Fibroblast of mammary gland (primary cell): ENCODE measurements around the gene CSGALNACT2.
"Not testable (repeated sequence)": the region's sequence is repeated elsewhere in the genome, so short reads cannot be mapped to it uniquely, and the experiment has no call there.

Experiments
- DNase-seq: peaks from one replicate; pipeline ENCODE4 v3.0.0-alpha.2; 2010; ENCODE audit warnings: low read depth
- H3K4me3 ChIP-seq: 2 replicates; pipeline ENCODE4 v1.5.1; 2011; ENCODE audit warnings: low read depth, mild to moderate bottlenecking, low read length, moderate library complexity; ENCODE audit not compliant: control insufficient read depth
- CTCF ChIP-seq: conservative IDR thresholded peaks from 2 replicates; pipeline ENCODE4 v1.5.1; 2011; ENCODE audit warnings: low read depth, low read length, inconsistent platforms; ENCODE audit not compliant: control insufficient read depth, insufficient read depth

The CSGALNACT2 gene

GRCh38 chr10:43170491-43170890, 32.2 kb downstream of the CSGALNACT2 start:
- H3K4me3 ChIP-seq: no peak overlapping the region
- peak; percentile 26 for DNase-seq
- TF ChIP-seq CTCF: peak; percentile 32

GRCh38 chr10:43172645-43173044, 34.4 kb downstream of the CSGALNACT2 start:
- no peak for TF ChIP-seq CTCF
- no peak for DNase-seq
- H3K4me3 ChIP-seq: no peak overlapping the region

- H3K4me3 ChIP-seq: no peak overlapping the region
- TF ChIP-seq CTCF: no peak
- no peak for DNase-seq
These were observed 34.9 kb downstream of the CSGALNACT2 start for GRCh38 chr10:43173120-43173519.

GRCh38 chr10:43174969-43175368, 36.7 kb downstream of the CSGALNACT2 start:
- H3K4me3 ChIP-seq: no peak overlapping the region
- DNase-seq: no peak
- no peak for TF ChIP-seq CTCF

- TF ChIP-seq CTCF: no peak
- DNase-seq: no peak
- H3K4me3 ChIP-seq: no peak overlapping the region
These were observed 38.0 kb downstream of the CSGALNACT2 start for GRCh38 chr10:43176271-43176670.

- TF ChIP-seq CTCF: no peak
- no peak overlapping the region for H3K4me3 ChIP-seq
- peak; percentile 31 for DNase-seq
These were observed 39.4 kb downstream of the CSGALNACT2 start for GRCh38 chr10:43177595-43177994.

- DNase-seq: no peak
- no peak overlapping the region for H3K4me3 ChIP-seq
- TF ChIP-seq CTCF: no peak
These were observed 42.9 kb downstream of the CSGALNACT2 start for GRCh38 chr10:43181146-43181545.

- H3K4me3 ChIP-seq, DNase-seq: not testable (repeated sequence)
These were observed 45.5 kb downstream of the CSGALNACT2 start for GRCh38 chr10:43183764-43184163.
